HG02981 (cell line): ENCODE measurements around the gene CASP9.

Experiments
- ATAC-seq: cut with Tn5 transposase; IDR thresholded peaks from one replicate; pipeline ENCODE4 v1.9.1; 2021; ENCODE audit warnings: mild to moderate bottlenecking, moderate library complexity; ENCODE audit not compliant: unreplicated experiment

The CASP9 gene

DNA sequence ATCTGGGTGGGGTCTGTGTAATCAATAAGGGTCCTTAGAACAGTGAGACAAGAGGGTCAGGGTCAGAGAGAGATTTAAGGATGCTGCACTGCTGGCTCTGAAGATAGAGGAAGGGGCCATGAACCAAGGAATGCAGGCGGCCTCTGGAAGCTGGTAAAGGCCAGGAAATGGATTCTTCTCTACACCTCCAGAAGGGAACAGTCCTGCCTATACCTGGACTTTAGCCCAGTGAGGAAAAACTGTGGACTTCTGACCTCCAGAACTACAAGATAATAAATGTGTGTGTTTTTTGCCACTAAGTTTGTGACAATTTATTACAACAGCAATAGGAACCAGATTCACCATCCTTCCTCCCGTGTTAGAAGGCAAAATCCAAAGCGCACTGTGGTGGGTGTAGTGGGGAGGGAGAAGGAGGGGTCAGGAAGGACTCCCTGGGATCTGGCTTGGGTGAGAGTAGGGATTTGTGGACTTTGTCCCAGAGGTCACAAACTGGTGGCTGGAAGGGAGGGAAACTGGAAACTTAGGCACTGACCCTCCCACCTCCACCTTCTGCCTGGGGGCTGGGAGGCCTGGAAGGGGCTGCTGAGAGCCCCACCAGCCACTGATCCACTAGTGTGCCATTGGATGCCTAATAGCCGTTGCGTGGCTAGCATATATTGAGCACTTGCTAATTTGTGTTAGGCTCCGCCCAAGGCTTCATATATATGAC, 72.8 kb downstream of the CASP9 start:
- no peak for ATAC-seq

GRCh38 chr1:15449567-15449966, 74.4 kb downstream of the CASP9 start:
- no peak for ATAC-seq

- ATAC-seq: no peak
Observed at GRCh38 chr1:15448877-15449462, 75.0 kb downstream of the CASP9 start.

DNA sequence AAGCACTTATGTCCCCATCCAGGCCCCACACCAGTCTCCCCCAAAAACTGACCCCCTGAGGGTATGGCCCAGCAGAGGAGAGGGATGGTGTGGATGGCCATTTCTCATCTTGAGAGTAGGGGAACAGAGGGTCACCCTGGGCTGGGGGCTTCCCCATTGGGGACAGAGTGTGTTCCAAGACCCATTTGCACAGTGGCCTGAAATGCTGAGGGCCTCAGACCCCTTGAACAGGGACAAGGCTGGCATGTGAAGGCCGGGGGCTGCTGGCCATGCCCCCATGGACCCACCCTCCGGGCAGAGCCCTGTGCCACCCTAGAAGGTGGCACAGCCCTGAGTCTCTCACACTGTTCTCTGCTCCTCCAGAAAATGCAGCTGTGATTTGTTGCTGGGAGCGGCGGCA, 77.8 kb downstream of the CASP9 start:
- no peak for ATAC-seq

- ATAC-seq: no peak
Observed at GRCh38 chr1:15445390-15446122, 78.5 kb downstream of the CASP9 start.

GRCh38 chr1:15444468-15445389, 79.3 kb downstream of the CASP9 start:
- ATAC-seq: no peak

- ATAC-seq: no peak
Observed at GRCh38 chr1:15443281-15443680, 80.7 kb downstream of the CASP9 start.

- ATAC-seq: no peak
Observed at GRCh38 chr1:15442759-15443158, 81.3 kb downstream of the CASP9 start.

DNA sequence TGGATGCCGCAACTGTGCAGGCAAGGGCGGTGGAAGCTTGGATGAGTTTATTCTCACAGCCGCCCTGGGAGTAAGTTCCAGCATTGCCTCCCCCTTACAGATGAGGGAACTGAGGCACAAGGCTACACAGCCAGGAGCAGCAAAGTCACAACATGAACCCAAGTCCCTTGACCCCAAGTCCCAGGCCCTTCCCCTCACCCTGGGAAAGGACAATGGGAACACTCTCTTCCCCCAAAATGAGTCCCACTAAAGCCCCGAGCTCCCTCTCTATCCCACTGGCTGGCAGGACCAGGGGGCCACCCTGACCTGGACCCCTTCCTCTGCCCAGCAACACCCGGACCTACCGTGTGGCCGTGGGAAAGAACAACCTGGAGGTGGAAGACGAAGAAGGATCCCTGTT, 81.9 kb downstream of the CASP9 start:
- ATAC-seq: no peak
